ENCODE measurements around the gene BFAR.
"Not testable (repeated sequence)": the region's sequence is repeated elsewhere in the genome, so short reads cannot be mapped to it uniquely, and the experiment has no call there.

The BFAR gene

GRCh38 chr16:14672403-14672971 is 39.7 kb downstream of the BFAR start:
- H3K4me3 ChIP-seq (ENCODE audit: low read depth, low read length) = no peak overlapping the region
- no peak for TF ChIP-seq CTCF (IDR thresholded peaks at IDR 0.05; ENCODE audit: low read depth, low read length, missing control alignments)
- DNase-seq (ENCODE audit: low read depth) = no peak
- in situ Hi-C loops (cut with HindIII; ENCODE audit: low sequenced_read_pairs) = no loop called here

GRCh38 chr16:14676633-14677032 is 43.9 kb downstream of the BFAR start:
- TF ChIP-seq CTCF (IDR thresholded peaks at IDR 0.05; ENCODE audit: low read depth, low read length, missing control alignments) = no peak
- in situ Hi-C loops (cut with HindIII; ENCODE audit: low sequenced_read_pairs) = no loop called here
- H3K4me3 ChIP-seq (ENCODE audit: low read depth, low read length) = no peak overlapping the region
- no peak for DNase-seq (ENCODE audit: low read depth)

- in situ Hi-C loops (cut with HindIII; ENCODE audit: low sequenced_read_pairs) = no loop called here
- TF ChIP-seq CTCF (IDR thresholded peaks at IDR 0.05; ENCODE audit: low read depth, low read length, missing control alignments) = no peak
- no peak overlapping the region for H3K4me3 ChIP-seq (ENCODE audit: low read depth, low read length)
- DNase-seq (ENCODE audit: low read depth) = no peak
Observed at GRCh38 chr16:14677627-14678026, 44.9 kb downstream of the BFAR start.

GRCh38 chr16:14678748-14679497 is 46.2 kb downstream of the BFAR start:
- DNase-seq (ENCODE audit: low read depth) = no peak
- no peak for TF ChIP-seq CTCF (IDR thresholded peaks at IDR 0.05; ENCODE audit: low read depth, low read length, missing control alignments)
- in situ Hi-C loops (cut with HindIII; ENCODE audit: low sequenced_read_pairs) = no loop called here
- H3K4me3 ChIP-seq (ENCODE audit: low read depth, low read length) = no peak overlapping the region

GRCh38 chr16:14680396-14680795 is 47.6 kb downstream of the BFAR start:
- in situ Hi-C loops (cut with HindIII; ENCODE audit: low sequenced_read_pairs); DNase-seq (ENCODE audit: low read depth); H3K4me3 ChIP-seq (ENCODE audit: low read depth, low read length): not testable (repeated sequence)

GRCh38 chr16:14681115-14681514 is 48.4 kb downstream of the BFAR start:
- in situ Hi-C loops (cut with HindIII; ENCODE audit: low sequenced_read_pairs) = no loop called here
- H3K4me3 ChIP-seq (ENCODE audit: low read depth, low read length) = no peak overlapping the region
- no peak for DNase-seq (ENCODE audit: low read depth)
- TF ChIP-seq CTCF (IDR thresholded peaks at IDR 0.05; ENCODE audit: low read depth, low read length, missing control alignments) = no peak

- TF ChIP-seq CTCF (IDR thresholded peaks at IDR 0.05; ENCODE audit: low read depth, low read length, missing control alignments) = no peak
- DNase-seq (ENCODE audit: low read depth) = no peak
- no peak overlapping the region for H3K4me3 ChIP-seq (ENCODE audit: low read depth, low read length)
- in situ Hi-C loops (cut with HindIII; ENCODE audit: low sequenced_read_pairs) = no loop called here
Observed at GRCh38 chr16:14682121-14682520, 49.4 kb downstream of the BFAR start.

- in situ Hi-C loops (cut with HindIII; ENCODE audit: low sequenced_read_pairs); H3K4me3 ChIP-seq (ENCODE audit: low read depth, low read length); DNase-seq (ENCODE audit: low read depth): not testable (repeated sequence)
Observed at GRCh38 chr16:14685870-14686793, 53.4 kb downstream of the BFAR start.

- in situ Hi-C loops (cut with HindIII; ENCODE audit: low sequenced_read_pairs); H3K4me3 ChIP-seq (ENCODE audit: low read depth, low read length); DNase-seq (ENCODE audit: low read depth): not testable (repeated sequence)
Observed at GRCh38 chr16:14694129-14694528, 61.4 kb downstream of the BFAR start, which contains the start of gene PLA2G10. PLA2G10 (minus strand) TSS chr16:14694308; CDS start chr16:14694229, 79 bp downstream.
